GM19035 (cell line): ENCODE measurements around the gene ADGRG7.

ENCODE experiments used
- ATAC-seq: cut with Tn5 transposase; IDR thresholded peaks from one replicate; pipeline ENCODE4 v1.9.1; 2021; ENCODE audit not compliant: unreplicated experiment

ADGRG7 gene

GRCh38 chr3:100732435-100732834 lies 123.0 kb downstream of the ADGRG7 start:
- no peak for ATAC-seq

GRCh38 chr3:100737334-100737733 lies 127.9 kb downstream of the ADGRG7 start:
- no peak for ATAC-seq

- no peak for ATAC-seq
Measured at GRCh38 chr3:100740207-100740606, 130.8 kb downstream of the ADGRG7 start.

GRCh38 chr3:100743535-100743934 lies 134.1 kb downstream of the ADGRG7 start:
- no peak for ATAC-seq

- ATAC-seq: no peak
Measured at GRCh38 chr3:100744671-100745070, 135.3 kb downstream of the ADGRG7 start.
